ENCODE data around the gene CLEC19A.

- TF ChIP-seq CTCF (conservative IDR thresholded peaks at IDR 0.05; ENCODE audit: low read length), result no peak
- no peak for TF ChIP-seq EZH2phosphoT487 (IDR thresholded peaks at IDR 0.05; ENCODE audit: borderline replicate concordance)
Observed at GRCh38 chr16:19348578-19349315, 63.2 kb downstream of the CLEC19A start.

Data from Loucy (cell line).